A549 (cell line): ENCODE results near the gene TCF7L2.

Experiments used
- MYC ChIP-seq: IDR thresholded peaks from 2 replicates; pipeline ENCODE4 v1.6.1; 2012; ENCODE audit warnings: mild to moderate bottlenecking, inconsistent platforms, low read length, improper control_type of control experiment, borderline replicate concordance
- TF ChIP-seq, protein P1 (sequence below): fragments of >200 bp; sonication (Bioruptor Twin); formaldehyde crosslinking; IDR thresholded peaks from 3 replicates; pipeline ENCODE4 v1.5.1; 2016

DNA sequence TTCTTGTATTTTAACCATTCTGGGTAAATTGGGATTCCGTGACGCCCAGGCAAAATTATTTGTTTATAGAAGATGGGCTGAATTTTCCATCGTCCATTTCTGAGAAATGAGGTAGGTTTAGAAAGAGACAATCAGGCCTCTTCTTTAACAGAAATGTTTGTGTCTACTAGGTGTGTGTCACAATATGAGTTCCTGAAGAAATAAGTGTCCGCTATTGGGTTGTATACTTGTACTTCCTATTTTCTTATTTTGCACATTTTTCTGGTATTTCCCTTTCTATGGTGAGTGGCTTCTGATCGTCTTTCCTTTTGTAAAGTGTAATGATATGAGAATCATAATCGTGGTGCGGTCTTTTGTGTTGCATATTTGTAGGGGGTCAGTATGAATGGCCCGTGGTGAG lies 83.9 kb downstream of the TCF7L2 start:
- TF ChIP-seq, protein P1, sequence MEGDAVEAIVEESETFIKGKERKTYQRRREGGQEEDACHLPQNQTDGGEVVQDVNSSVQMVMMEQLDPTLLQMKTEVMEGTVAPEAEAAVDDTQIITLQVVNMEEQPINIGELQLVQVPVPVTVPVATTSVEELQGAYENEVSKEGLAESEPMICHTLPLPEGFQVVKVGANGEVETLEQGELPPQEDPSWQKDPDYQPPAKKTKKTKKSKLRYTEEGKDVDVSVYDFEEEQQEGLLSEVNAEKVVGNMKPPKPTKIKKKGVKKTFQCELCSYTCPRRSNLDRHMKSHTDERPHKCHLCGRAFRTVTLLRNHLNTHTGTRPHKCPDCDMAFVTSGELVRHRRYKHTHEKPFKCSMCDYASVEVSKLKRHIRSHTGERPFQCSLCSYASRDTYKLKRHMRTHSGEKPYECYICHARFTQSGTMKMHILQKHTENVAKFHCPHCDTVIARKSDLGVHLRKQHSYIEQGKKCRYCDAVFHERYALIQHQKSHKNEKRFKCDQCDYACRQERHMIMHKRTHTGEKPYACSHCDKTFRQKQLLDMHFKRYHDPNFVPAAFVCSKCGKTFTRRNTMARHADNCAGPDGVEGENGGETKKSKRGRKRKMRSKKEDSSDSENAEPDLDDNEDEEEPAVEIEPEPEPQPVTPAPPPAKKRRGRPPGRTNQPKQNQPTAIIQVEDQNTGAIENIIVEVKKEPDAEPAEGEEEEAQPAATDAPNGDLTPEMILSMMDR = no peak
- no peak for TF ChIP-seq MYC
